ENCODE data around the gene UBA52.

GRCh38 chr19:18596752-18597157 is 25.1 kb downstream of the UBA52 start:
- TF ChIP-seq ATF3 (IDR thresholded peaks at IDR 0.05; ENCODE audit: insufficient read depth, low read depth, low read length) (no peak), POLR2AphosphoS5 (IDR thresholded peaks at IDR 0.05; ENCODE audit: low read depth, low read length) (no peak), MAX (IDR thresholded peaks at IDR 0.05) (no peak), PHF8 (conservative IDR thresholded peaks at IDR 0.05; ENCODE audit: low read depth, low read length) (no peak), CTCF (IDR thresholded peaks at IDR 0.05; ENCODE audit: control extremely low read depth in 1 of 3, insufficient read depth in 1 of 3, low read depth in 1 of 3, low read length in 3 of 3) (no peak), KDM5A (IDR thresholded peaks at IDR 0.05; ENCODE audit: low read length) (no peak), CEBPB (IDR thresholded peaks at IDR 0.05; ENCODE audit: low read depth, low read length) (no peak), CHD2 (IDR thresholded peaks at IDR 0.05; ENCODE audit: low read length) (no peak), USF2 (IDR thresholded peaks at IDR 0.05; ENCODE audit: low read length) (no peak), EZH2 (IDR thresholded peaks at IDR 0.05; ENCODE audit: low read depth, low read length, severe bottlenecking) (no peak), ASH2L (IDR thresholded peaks at IDR 0.05; ENCODE audit: low read length) (no peak)
